HG02885 (cell line): ENCODE data around the gene PPM1L.

Experiments
- ATAC-seq: cut with Tn5 transposase; IDR thresholded peaks from one replicate; pipeline ENCODE4 v1.9.1; 2021; ENCODE audit warnings: mild to moderate bottlenecking; ENCODE audit not compliant: unreplicated experiment, poor library complexity

PPM1L gene

DNA sequence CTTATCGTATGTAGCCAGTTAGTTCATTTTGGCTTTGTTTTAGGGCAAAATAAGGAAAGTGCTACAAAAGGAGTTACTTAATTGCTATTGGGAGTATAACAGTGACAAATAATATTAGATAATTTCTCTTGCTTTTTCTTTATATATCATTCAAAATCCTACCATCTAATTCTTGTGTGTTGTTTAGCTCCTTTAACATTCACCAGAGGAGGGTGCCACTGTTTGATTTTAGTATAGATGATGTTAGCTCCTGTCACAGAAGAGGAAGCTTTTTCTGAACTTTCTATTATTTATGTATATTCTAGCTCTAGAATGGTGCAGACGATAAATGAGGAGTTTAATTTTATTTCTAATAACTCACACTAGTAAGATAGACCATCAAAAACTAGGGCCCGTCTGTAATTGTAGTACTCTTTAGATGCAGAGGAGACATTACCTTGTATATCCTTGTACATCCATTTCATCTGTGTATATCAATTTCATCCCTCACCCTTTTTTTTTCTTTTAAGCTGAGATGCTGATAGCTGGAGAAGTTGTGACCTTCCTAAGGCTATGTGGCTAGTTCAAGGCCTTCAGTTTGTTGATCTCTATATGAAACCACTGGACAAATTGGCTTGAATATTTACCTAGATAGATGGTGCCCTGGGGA, 3.0 kb downstream of the PPM1L start:
- ATAC-seq = no peak

DNA sequence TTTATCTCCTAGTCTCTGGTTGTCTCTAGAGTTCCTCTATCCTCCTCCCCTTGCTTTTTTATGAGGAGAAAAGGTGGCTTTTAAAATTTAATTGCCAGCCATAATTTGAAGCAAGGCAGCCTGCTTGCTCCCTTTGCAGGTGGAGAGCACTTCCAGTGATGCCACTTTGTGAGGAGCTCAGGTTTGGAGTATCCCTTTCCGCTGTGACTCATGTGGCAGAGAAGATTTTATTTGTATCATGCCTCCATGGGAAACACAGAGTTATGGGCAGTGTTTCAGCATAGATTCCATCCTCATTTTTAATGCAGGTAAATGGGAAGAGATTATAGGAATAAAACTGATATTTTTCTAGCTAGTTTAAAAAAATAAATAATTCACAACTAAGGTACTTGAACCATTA, 7.0 kb downstream of the PPM1L start:
- ATAC-seq = no peak

- no peak for ATAC-seq
Measured at GRCh38 chr3:160765211-160765610, 9.2 kb downstream of the PPM1L start.

- no peak for ATAC-seq
Measured at GRCh38 chr3:160768031-160768430, 12.0 kb downstream of the PPM1L start.

DNA sequence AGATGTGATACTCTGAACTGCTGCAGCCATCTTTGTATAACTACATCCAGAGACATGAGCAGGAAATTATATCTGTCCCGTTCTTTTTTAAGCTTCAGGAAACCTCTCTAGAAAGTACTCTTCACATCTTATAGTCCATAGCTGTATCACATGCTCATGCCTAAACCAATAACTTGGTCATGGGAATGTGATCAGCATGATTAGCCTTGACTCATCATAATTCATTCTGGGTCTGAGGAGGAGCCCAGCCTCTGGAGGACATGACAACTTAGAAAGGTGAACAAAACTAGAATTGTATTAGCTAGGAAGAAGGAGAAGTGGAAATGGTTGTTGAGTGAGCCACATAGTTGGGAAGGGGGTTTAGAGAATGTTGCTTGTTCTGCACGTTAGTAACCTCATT, 12.9 kb downstream of the PPM1L start:
- no peak for ATAC-seq

DNA sequence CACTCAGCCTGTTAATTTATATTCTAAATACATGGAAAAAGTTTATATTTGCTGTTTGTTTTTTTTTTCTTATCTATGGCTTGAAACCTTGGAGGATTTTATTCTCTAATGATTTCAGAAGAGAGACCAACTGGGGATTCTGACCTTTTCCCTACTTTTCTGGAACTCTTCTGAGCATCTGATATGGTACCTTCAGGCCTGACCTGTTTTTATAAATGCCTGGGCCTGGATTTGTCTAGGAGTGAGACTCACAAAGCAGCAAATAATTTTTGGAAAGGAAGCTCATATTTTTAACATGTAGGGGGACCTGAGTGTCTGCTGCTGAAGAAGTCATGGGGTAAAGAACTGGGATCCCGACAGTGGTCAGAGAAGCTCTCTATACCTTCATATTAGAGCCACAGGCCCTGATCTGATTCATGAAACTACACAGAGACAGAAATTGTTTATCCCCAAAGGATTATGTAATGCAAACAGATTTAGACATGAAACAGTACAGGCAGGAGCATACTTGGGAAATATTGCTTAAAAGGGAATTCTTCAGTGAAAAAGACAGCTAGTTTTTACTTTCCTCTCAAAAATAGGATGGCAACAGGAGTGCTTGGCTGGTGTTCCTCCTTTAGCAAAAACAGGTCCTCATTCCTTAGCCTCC, 15.9 kb downstream of the PPM1L start:
- ATAC-seq = no peak

DNA sequence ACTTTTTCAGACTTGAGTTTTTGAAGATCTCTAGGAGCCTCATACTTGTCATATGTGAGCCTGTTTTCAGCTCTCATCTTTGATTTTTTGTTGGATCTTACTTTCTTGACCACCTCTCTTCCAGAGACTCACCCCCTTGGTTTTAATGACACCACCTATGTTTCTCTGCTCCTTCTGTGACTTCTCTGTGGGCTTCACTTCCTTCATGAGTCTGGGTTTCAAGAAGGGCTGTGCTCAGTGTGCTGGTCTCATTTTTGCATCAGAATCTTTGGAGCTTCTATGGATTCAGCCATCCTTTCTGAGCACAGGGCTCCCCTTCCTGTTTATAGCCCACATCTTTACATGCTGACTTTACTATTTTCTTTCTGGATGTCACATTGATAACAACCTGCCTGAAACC, 17.7 kb downstream of the PPM1L start:
- ATAC-seq = no peak

DNA sequence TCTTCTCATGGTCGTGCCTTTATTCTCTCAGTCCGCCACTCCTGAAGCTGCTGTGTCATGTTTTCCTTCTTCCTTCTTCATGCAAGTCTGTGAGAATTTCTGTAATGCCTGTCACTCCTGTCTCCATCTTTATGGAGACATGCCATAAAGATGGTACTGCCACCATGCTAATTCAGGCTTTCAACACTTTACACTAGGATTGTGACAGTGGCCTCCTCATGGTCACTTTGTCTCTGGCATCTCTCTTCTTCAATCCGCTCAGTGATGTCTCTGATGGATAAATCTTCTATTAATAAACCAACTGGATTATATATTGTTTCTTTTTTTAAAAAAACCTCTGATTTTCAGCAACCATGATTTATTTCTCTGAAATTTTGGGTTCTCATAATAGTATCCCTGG, 18.1 kb downstream of the PPM1L start:
- no peak for ATAC-seq

DNA sequence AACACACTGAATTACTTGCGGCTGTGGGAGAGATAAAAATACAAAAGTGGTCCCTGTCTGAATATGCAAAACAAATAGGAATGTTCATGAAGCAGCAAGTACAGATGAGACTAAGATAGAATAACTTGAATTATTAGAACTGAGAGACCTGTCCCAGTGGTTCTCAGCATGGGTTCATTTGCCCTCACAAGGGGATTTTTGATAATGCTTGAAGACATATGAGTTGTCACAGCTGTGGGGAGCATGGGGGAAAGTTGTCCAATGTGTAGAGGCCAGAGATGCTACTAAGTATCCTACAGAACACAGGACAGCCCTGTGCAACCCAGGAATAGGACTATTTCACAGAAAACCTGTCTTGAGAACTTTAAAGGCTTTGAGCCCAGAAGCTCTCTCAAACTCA, 22.4 kb downstream of the PPM1L start:
- ATAC-seq = no peak

DNA sequence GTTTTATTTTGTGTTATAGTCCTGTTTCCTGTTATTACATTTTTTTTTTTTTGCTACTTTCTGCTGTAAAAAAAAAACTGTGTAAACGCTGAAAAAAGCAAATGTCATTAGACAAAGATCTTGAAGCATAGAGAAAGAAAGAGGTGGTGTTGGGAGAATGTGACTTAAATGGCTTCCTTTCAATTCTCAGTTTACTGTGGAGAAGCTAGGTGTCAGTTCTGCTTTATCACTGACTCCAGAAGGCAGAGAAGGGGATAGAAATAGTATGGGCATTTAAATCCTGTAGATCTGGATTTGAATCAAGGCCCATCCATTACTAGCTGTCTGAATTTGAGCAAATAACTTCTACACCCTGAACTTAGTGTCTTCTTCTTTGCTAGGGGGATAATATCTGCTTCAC, 23.0 kb downstream of the PPM1L start:
- no peak for ATAC-seq

DNA sequence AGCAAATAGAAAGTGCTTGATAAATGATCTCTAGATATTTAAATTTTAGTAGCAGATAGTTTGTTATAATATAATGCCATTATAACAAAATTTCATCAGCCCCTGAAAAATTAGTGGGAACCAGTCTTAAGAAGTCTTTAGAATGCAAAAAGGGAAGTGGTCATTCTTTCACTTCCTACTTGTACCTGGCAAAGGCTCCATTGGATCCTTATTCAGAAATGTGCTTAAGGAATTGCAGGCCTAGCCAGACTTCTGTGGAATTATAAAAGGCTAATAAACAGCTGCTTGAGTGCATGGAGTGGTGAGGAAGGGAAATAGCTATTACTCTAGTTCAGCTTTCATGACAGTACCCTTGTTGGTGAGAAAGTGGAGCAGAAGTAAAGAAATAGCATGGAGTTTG, 24.2 kb downstream of the PPM1L start:
- ATAC-seq = no peak

GRCh38 chr3:160781402-160781801, 25.4 kb downstream of the PPM1L start:
- ATAC-seq = no peak

- no peak for ATAC-seq
Measured at GRCh38 chr3:160781863-160782262, 25.8 kb downstream of the PPM1L start.

DNA sequence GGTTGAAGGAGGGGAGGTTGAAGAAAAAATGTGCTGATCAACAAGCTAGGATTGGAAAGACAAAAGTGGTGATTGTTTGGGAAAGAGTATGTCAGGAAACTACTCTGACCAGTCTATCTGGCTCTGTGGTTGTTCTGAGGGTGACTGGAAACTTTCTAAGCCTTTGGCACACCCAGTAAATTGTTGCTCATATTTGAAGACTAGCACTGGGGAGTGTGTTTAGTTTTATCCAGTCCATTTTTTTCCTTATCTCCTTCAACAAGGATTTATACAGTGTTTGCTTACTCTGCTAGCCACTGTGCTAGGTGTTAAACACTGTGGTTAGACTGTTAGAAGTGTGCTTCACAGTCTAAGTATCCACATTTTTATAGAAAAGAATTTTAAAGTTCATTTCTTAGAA, 28.8 kb downstream of the PPM1L start:
- no peak for ATAC-seq

GRCh38 chr3:160790726-160791125, 34.7 kb downstream of the PPM1L start:
- ATAC-seq = no peak

GRCh38 chr3:160792540-160792939, 36.5 kb downstream of the PPM1L start:
- no peak for ATAC-seq

DNA sequence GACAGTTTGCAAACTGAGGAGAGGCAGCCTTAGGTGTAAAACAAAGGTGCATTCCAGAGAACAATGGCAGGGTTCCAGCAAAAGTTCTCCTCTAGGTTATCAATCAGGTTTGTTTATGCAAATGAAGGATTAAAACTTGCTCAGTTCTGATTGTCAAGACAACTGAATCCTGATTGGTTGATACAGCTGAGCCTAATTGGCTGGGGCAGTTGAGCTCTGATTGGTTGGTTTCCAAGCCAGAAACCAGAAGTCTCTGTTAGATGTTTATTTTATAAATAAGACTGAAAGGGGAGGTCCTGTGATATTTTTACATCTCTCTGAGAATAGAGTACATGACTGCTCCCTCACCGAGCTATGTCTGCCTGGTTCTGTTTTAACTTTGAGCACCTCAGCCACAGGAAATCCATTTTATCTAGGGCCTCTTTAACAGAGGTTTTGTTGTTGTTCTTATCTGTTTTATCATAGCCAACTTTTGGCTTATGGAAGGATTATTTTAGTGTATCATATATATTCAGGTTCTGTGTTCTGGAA, 37.8 kb downstream of the PPM1L start:
- ATAC-seq = peak; percentile 35

DNA sequence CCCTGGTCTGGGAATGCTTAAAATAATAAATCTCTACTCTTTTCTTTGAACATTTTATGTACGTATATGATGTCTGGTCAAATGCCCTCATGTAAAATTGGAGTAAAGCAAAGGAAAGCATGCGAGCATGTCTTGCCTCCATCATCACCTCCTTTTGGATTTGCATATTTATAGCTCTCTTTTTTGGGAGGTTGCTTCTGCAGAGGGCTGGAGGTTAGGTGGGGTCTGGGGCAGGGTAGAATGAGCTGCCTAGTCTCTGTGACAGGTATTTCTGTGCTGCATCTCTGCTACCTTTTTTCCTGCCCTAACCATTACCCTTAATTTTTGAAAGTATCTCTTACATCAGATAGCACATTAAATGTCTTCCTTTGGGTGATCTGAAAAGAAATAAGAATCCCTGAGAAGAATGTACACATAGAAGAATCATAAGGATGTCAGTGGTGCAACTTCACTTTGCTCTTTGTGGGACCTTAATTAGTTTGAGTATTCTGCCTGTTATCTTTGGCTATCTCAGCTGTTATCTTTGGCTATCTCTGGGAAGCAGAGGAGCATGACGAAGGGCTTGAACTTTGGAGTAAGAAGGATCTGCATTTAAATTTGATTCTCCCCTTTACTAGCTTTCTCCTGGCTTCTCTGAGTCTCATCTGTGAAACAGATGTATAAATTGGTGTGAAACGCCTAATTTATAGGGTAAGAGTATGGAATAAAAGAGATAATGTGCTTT, 40.2 kb downstream of the PPM1L start:
- no peak for ATAC-seq

DNA sequence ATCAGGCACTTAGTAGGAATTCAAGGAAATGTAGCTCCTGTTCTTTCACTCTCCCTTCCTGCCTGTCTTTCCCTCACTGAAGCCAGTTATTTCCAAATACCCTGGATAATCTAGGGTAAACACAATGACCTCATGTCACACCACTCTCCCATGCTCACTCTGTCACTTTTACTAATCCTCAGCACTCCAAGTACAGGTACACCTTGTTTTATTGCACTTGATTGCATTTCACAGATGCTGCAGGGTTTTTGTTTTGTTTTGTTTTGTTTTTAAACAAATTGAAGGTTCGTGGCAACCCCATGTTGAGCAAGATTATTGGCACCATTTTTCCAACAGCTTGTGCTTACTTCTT, 40.8 kb downstream of the PPM1L start:
- no peak for ATAC-seq

GRCh38 chr3:160797356-160797755, 41.3 kb downstream of the PPM1L start:
- ATAC-seq = no peak

DNA sequence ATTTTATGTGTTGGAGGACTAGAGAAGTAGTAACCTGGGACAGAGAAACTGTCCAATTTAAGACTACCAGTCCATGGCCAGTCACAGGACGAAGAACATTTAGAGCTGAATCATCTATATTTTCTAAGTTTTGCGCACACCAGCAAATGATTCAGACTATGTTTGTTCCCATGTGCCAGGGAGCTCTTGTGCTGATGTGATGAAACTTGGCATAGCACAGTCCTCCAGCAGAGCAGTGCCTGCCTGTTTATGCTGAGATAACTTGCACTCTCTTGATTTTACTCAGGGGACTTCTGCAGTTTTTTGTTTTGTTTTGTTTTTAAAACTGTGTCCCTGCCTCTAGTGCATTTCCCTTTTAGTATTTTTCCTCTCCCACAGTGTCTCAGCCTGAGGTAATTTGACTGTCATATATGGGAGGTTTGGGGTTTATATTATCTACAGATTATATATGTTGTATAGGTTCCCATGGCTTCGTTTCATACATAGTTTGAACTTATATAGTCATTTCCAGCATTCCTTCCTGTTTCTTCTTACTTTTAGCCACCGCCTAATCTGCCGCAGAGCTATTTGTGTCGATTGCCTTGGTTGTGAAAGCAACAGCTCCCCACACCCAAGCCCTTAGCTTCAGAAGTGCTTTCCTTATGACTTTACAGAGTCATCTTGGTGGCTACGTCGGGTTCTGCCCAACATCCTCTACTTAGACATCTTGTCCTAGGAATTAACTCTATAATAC, 45.5 kb downstream of the PPM1L start:
- peak; percentile 91 for ATAC-seq
